Muscle layer of duodenum (tissue), 2 donors: ENCODE results near the gene ZNF66.
"Not testable (repeated sequence)": the region's sequence is repeated elsewhere in the genome, so short reads cannot be mapped to it uniquely, and the experiment has no call there.

ENCODE experiments used
- H3K27ac ChIP-seq: one replicate; pipeline ENCODE4 v1.7.0; 2013; ENCODE audit warnings: mild to moderate bottlenecking, low read length
- H3K27me3 ChIP-seq: one replicate; pipeline ENCODE4 v1.7.0; 2013; ENCODE audit warnings: low read depth, mild to moderate bottlenecking, control low read depth, low read length
- H3K36me3 ChIP-seq, 2 donors: one replicate each; pipeline ENCODE4 v1.7.0; 2013; ENCODE audit warnings: low read length in 2 of 2, control low read depth in 1 of 2, mild to moderate bottlenecking in 1 of 2; ENCODE audit not compliant: insufficient read depth in 2 of 2, control insufficient read depth in 1 of 2
- H3K4me1 ChIP-seq, 2 donors: one replicate each; pipeline ENCODE4 v1.7.0; 2013; ENCODE audit warnings: low read length in 2 of 2, mild to moderate bottlenecking in 2 of 2, control low read depth in 1 of 2, moderate library complexity in 1 of 2; ENCODE audit not compliant: insufficient read depth in 2 of 2, control insufficient read depth in 1 of 2
- H3K4me3 ChIP-seq, 2 donors: one replicate each; pipeline ENCODE4 v1.7.0; 2013; ENCODE audit warnings: low read length in 2 of 2, low read depth in 1 of 2, mild to moderate bottlenecking in 1 of 2
- H3K9me3 ChIP-seq, 2 donors: one replicate each; pipeline ENCODE4 v1.7.0; 2013; ENCODE audit warnings: low read length in 2 of 2, control low read depth in 1 of 2, mild to moderate bottlenecking in 1 of 2; ENCODE audit not compliant: control insufficient read depth in 1 of 2
- donor health status: healthy.

ZNF66 gene

GRCh38 chr19:20776083-20777076, at the start of gene ZNF66:
Gene ZNF66 (plus strand): TSS chr19:20776304. CDS start chr19:20776448, 144 bp downstream.
- Histone ChIP-seq H3K4me1 (peaks cover 0 to 5% of the 10 kb centered on the region in 2 donors), H3K36me3 (no peaks in the 10 kb centered on the region), H3K27ac (no peak within 1 kb of the TSS), H3K4me3 (peak within 1 kb of the TSS; percentile 81 to 99), H3K9me3 (no peaks in the 10 kb centered on the region), H3K27me3 (no peaks in the 10 kb centered on the region)

DNA sequence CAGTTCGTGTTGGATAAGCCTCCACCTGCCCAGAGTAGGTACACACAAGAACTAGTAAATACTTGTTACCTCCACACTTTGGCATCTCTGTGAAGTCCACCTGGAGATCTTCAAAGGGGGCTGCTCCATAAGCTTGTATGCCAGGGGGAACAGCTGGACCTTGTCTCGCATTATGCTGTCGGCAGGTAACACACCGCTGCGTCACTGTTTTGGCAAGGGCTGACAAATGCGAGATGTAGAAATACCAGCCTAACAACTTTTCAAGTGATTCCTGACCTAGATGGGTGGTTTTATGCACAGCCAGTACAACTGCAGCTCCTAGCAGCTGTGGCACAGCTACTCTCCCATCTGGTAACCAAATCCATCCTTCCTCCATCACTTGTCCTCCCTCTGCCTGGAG, 25.9 kb upstream of the ZNF66 start:
- not testable (repeated sequence) for H3K4me1 ChIP-seq, H3K27ac ChIP-seq, H3K9me3 ChIP-seq, H3K36me3 ChIP-seq, H3K4me3 ChIP-seq, H3K27me3 ChIP-seq

- H3K9me3 ChIP-seq, H3K27ac ChIP-seq, H3K4me1 ChIP-seq: not testable (repeated sequence)
Observed at GRCh38 chr19:20752291-20752690, 23.8 kb upstream of the ZNF66 start.

GRCh38 chr19:20769225-20769736, 6.8 kb upstream of the ZNF66 start:
- not testable (repeated sequence) for H3K9me3 ChIP-seq, H3K36me3 ChIP-seq, H3K4me1 ChIP-seq, H3K27me3 ChIP-seq, H3K27ac ChIP-seq, H3K4me3 ChIP-seq

More at GRCh38 chr19:20752291-20752690, 23.8 kb upstream of the ZNF66 start:
- not testable (repeated sequence) for H3K27me3 ChIP-seq, H3K36me3 ChIP-seq, H3K4me3 ChIP-seq

- Histone ChIP-seq H3K36me3 (peaks cover 0 to 8% of the 10 kb centered on the region in 2 donors), H3K9me3 (no peaks in the 10 kb centered on the region), H3K4me1 (no peaks in the 10 kb centered on the region), H3K4me3 (no peak overlapping the region), H3K27me3 (no peaks in the 10 kb centered on the region), H3K27ac (no peak overlapping the region)
Observed at GRCh38 chr19:20787786-20788185, 11.7 kb downstream of the ZNF66 start.

- H3K27ac ChIP-seq: no peak overlapping the region
- H3K36me3 ChIP-seq: peaks cover 0 to 11% of the 10 kb centered on the region in 2 donors
- no peaks in the 10 kb centered on the region for H3K27me3 ChIP-seq
Observed at GRCh38 chr19:20791806-20792205, 15.7 kb downstream of the ZNF66 start.

GRCh38 chr19:20806311-20807262, 30.5 kb downstream of the ZNF66 start:
- H3K27ac ChIP-seq, H3K27me3 ChIP-seq, H3K4me1 ChIP-seq: not testable (repeated sequence)
- Histone ChIP-seq H3K36me3 (peaks cover 0 to 24% of the 10 kb centered on the region in 2 donors), H3K9me3 (peaks cover 23 to 33% of the 10 kb centered on the region in 2 donors), H3K4me3 (peak overlapping the region; percentile 21 to 37)

More at GRCh38 chr19:20791806-20792205, 15.7 kb downstream of the ZNF66 start:
- no peaks in the 10 kb centered on the region for H3K4me1 ChIP-seq
- no peaks in the 10 kb centered on the region for H3K9me3 ChIP-seq
- no peak overlapping the region for H3K4me3 ChIP-seq

DNA sequence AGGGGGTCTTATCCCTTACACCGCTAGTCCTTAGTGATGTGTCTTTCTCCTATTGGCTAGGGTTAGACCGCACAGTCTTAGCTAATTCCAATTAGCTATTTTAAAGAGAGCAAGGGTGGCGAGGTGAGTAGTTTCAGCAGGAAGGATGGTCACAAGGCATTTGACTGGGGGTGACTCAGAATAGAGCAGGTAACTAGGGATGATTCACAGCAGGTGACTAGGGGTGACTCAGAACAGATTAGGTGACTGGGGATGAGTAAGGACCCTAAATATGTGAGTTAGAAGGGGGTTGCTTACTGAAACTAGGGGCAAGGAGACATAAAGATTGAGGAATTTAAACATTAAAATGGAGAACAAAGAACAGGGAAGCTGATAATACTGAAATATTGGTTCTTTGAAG, 64.3 kb downstream of the ZNF66 start:
- H3K9me3 ChIP-seq: peaks cover 8 to 50% of the 10 kb centered on the region in 2 donors
- H3K36me3 ChIP-seq: no peaks in the 10 kb centered on the region
- H3K4me3 ChIP-seq: peak overlapping the region in 1 of 2 donors; percentile 36
- no peak overlapping the region for H3K27ac ChIP-seq
- no peaks in the 10 kb centered on the region for H3K27me3 ChIP-seq
- no peaks in the 10 kb centered on the region for H3K4me1 ChIP-seq
